Stimulated activated CD8-positive, alpha-beta memory T cell treated with anti-CD3 and anti-CD28 coated beads, Interleukin-15, amount 100 ng/mL, for 48 hours (primary cell): ENCODE data around the gene DHX32.

Experiments used
- DNase-seq, 2 donors: peaks; one replicate each; pipeline ENCODE4 v3.0.0-alpha.2; 2020; ENCODE audit warnings: low read depth in 2 of 2

DHX32 gene

DNA sequence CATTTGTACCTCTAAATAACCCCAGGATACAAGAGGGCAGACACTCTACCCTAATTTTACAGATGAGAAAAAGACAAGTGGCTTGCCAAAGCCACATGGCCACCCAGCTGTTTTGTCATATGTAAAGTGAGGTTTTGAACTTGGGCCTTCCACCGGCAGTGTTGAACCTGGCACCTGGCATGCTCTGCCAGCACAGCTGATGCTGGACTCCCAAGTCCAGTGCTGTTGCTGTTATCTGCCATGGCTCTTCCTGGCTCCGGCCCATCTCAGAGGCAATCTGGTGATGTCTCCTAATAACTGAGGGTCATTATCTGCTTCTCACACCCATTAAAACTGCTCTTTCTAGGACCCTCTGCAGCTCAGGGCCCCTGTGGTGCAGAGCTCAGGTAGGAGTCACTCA is 32.7 kb downstream of the DHX32 start:
- no peak for DNase-seq

DNA sequence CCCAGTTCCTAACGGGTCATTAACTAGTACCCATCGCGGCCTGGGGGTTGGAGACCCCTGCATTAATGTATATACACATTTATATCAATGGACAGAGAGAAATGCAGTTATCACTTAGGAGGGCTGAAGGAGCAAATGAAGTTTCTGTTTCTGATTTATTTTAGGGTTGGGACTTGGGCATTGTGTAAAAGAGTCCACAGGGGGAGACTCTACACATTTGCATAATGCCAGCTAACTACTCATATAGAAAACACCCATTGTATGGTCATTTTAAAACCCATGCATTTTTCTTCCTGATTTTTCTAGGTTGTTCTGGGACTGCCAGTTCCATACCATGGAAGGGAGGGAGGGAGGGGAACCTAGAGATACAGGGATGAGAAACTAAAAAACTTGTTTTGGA is 34.2 kb downstream of the DHX32 start:
- DNase-seq = no peak

DNA sequence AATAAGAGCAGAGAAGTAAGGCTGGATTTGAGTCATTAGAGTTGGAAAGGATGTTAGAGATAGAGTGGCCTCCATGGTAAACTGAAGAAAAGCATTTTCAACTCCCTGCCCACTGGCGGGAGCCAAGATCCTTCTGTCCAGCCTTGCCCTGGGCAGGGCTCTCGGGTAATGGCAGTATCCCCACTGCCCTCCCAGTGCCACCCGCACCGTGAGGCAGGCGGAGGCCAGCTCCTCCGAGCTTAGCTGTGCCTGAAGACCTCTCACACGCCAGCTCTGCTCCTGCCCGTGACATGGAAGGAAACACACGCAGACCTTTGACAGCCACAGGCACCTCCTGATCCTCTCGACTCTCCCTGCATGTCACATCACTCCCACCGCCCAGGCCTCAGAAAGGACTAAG is 35.5 kb downstream of the DHX32 start:
- no peak for DNase-seq

DNA sequence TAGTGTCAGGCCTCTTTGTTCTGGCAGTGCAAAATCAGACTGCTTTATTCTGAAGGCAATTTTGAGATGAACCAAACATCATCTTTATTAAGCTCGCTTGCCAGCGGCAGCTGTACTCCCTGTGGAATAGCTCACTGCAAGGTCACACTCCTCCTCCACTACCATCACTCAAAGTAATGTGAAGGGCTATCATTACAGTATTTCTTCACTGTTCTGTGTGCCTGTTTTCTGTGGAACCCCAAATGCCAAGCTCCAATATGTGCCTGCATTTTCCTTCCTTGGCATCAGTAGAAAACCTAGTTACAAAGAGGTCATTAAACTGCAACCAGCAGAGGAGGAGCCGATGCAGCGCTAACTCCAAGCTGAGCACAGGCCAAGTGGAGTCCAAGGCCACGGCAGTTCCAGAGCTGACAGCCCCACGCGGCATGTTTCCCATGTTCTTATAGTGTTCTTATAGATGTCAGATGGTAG is 36.3 kb downstream of the DHX32 start:
- DNase-seq = no peak

DNA sequence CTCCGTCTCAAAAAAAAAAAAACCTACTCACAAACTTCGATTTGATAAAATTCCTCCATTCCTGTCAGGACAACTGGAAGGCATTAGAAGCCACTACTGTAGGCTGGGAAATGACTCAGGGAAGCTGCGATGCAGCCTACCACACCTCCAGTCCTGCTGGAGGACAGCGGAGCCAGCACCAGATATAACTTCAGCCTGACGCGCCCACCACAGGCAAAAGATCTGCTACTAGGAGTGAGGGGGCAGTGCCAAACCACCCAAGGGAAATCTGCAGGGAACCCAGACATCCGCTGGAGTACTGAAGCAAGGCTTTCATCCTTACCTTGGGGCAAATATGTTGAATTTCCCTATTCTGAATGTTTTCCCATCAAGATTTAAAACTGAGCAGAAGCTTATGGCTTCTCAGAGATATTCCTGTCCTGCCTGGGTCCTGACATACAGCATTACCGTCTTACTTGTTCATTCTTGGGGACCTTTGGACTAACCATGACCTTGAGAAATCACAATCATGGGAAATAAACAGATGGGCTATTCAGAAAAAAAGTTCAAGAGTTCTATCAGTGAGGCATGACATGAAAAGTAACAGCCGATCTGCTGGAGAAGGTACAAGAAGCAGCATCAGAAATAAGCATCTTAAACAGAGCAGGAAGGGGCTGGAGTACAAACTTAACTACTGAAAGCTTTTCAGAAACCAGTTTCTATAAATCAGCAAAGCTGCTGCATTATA is 37.3 kb downstream of the DHX32 start:
- DNase-seq = no peak

DNA sequence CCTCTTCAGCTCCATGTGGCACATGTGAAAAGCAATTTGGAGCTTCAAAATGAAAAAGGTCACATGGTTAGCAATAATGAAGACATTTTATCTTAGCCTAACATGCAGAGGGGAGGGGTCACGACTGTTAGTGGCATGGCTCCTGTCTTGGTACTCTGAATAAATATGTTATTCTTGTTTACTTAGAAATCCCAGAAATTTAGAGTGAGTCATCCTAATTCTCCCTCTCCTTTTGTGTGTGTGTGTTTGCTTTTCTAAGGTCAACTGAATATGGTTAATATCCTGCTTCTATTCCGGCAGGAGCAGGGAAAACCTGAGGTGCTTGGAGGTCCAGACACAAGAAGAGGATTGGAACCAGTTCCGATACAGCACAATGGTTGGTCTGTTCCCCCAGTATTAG is 40.1 kb downstream of the DHX32 start:
- no peak for DNase-seq

DNA sequence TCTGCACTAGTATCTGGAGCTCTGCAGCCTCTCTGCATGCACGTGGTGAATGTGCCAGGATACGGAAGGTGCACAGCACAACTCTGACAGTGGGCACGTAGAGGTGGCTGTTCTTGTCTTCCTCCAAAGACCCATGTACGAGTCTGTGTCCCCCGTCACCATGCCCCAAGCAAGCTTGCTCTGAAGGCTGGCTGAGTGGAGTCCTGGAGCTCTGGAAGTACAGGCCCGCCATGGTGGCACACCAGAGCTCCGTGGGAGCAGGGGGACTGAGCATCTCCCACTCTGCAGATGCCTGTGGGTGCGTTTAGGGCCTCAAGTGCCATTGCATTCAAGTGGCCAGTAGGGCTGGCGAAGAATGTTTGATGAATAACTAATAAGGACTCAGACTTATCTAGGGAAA is 40.7 kb downstream of the DHX32 start:
- DNase-seq = no peak

DNA sequence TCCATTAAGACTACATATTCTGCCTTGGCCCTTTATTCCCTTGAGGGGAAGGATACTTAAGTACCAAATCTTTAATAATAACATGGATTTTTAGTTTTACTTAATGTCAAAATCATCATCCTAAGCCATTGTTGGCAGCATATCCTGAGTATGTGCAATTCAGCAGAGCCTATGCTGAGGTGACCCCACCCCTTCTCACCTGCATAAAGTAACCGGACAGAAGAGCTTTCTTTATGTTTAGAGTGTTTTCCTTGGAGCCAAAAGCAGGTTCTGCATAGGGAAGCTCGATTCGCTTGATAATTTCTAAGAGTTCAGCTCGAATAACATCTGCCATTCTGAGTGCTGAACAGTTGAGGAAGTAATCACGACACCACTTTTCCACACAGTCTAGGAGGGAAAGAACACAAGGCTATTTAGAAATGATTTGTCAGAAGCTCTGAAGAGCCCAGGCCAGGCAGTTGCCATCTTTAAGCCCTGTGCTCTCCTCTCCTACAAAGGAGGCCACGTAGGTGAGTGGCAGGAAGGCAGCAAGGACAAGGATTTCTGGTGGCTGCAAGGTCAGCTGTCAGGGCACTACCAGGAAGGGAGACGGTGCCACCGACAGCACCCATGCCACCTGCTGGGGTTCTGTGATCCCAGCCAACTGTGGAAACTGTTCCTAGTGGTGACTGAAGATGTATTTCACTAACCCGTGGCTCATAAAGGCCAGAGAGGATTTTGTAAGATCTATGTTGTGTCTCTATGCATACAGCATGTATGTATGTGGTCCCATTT is 42.1 kb downstream of the DHX32 start:
- DNase-seq = no peak

DNA sequence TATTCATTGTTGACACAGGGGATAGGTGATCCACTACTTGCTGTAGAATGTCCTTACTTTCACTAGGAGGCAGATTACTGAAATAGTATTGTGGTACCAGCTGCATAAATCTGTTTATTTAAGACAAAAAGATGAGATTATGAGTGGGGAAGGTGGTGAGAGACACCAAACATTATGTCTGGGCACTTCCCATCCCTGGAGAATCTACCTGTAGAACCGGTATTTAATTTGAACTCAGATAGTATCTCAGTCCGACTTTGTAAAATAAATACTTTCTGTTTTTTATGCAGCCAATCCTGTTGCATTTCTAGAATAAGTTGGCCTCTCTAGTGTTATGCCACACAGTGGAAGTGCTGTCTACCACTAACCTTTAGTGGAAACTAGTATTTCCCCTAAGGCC is 44.3 kb downstream of the DHX32 start:
- no peak for DNase-seq

DNA sequence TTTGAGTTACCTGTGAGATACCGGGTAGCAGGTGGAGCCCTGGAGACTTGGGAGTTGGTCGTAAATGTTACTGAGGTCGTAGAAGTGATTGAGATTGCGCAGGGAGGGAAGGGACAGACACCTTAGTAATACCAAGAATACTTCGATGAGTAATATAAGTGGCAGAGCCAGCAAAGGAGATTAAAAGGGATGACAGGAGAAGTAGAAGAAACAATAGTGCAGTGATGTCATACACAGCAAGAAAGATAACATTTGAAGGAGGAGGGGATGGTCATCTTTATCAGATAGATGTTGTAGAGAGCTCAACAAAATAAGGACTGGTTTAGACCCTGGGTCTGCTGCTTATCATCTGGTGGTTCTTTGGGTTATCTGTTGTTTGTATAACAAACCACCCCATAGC is 52.8 kb downstream of the DHX32 start:
- DNase-seq = no peak

DNA sequence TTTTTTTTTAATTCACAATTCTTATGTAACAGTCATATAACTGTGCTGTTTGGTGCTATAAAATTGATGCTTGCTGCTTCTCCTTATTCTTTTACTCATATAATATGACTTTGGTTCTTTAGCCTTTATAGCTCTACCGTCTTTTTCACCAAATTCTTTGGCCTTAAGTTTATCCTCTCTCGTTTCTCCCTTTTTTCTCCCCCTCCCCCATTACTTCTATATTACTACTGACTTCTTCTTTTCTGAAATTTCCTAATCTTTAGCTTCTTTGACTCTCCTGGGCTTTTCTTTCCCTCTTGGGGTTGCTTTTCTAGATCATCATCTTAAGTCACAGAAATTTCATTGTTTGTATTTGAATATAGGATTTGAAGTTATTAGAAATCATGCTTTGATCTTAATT is 54.0 kb downstream of the DHX32 start:
- DNase-seq = no peak

DNA sequence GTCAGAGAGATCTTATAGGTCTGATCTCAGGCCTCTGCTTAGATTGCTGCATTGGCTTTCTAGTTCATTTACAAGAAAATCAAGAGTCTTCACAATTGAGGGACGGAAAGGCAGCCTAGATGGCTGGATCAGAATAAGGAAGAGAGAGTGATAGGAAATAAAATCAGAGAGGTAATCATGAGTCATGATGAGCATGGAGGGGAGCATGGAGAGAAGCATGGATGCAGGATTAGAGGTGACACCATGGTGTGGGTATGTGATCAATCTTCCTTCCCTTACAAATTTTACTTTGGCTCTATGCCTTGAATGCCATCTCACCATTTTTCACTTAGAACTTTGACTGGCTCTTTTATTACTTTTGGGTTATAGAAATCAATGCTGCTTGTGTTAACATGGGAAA is 56.4 kb downstream of the DHX32 start:
- DNase-seq = no peak

DNA sequence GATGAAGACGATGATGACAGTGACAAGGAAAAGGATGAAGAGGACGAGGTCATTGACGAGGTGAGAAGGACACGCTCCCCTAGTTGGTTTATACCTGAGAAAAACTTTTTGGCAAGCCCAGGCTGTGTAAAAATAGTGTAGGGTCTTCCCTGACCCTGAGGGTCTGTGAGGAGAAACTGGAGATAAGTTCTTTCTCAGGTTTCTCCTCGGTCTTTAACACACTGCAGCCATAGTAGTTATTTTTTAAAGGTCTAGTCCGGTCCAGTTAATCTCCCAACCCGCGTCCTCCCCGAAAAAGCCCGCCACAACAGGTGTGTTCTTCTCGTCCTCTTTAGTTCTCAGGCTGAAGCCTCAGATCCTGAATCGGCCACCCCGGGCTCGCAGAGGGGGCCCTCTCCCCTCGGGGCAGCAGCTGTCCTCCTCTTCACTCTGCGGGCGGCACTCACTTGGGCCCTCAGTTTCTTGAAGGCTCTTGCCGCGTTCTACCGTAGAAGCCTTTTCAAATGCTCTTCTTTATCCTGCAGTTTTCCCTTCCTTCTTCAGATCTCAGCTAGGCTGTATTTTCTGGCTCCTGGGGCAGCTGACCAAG is 57.3 kb downstream of the DHX32 start:
- no peak for DNase-seq

DNA sequence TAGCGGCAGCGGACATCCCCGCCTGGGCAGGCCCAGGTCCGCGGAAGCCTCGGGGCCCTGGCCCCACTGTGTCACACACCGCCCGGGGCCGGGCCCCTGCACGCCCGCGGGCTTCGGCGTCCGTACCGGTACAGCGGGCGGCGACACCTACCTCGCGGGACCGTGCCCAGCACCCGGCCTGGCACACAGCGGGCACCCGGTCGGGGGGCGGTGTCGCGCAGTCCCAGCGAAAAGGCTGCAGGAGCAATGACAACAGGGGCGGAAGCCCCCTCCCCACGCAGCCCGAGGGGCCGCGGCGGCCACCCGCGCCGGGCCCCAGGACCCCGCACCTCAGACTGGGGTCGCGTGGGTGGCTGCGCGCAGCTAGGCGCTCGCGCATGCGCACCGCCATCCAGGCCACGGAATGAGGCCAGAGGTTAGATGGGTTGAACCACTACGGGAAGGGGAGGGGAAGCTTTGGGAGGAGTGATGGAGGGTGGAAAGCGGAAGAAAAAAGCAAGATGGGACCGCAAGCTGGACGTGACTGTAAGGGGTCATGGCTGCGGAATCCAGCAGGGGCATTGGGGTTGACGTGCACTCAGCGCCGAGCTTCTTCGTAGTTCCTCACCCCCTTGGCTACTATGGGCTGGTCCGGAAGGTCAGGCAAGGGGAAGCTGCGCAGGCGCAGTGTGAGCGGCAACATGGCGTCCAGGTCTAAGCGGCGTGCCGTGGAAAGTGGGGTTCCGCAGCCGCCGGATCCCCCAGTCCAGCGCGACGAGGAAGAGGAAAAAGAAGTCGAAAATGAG is 58.0 kb downstream of the DHX32 start, which contains the start of the genes BCCIP and UROS:
Gene BCCIP (plus strand): TSS at position 669 of the 785 bp plus-strand sequence. CDS start 12 bp downstream, at position 681.
Gene UROS (minus strand): TSS at position 381 of the 785 bp plus-strand sequence. CDS start 6,759 bp downstream, outside the sequence.
- peak; percentile 80 for DNase-seq

DNA sequence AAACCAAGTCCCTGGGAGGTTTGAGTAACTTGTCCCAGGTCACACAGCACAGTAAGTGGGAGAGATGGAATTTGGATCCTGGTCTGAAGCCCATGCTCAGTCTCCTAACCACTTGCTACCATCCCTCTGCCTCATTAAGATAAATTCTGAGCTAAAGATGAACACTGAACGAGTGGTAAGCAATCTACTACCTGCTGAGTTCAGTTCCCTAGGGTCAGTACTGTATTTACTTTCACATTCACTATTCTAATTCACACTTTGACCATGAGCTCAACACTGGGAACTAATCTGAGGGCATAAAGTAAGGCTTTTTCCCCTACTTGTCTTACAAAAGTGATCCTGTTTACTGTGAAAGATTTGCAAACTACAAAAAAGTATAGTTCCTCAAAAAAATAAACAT is 60.4 kb downstream of the DHX32 start:
- DNase-seq = no peak

DNA sequence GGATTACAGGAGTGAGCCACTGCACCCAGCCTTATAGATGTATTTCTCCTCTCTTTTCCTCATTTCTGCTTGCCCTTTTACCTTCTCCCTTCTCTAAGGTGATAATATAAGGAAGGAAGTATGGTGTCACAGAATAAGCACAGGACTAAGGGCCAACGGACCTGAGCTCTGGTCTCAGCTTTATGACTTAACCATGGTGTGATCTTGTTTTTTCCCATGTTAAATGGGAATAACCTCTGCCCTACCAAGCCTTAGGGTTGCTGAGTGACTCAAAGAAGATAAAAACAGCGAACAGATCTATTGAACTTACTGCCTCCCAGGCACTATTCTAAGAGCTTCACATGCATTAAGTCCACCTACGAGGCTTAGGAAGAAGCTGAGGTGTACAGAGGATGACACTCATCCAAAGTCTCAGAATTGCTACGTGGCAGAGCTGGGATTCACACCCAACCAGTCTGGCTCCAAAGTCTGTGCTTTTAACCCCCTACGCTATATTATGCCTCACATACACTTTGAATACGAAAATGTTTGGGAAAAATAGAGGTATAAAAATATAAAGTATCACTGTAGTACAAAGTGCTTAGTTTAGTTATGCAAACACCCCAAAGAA is 63.6 kb downstream of the DHX32 start:
- DNase-seq = no peak

DNA sequence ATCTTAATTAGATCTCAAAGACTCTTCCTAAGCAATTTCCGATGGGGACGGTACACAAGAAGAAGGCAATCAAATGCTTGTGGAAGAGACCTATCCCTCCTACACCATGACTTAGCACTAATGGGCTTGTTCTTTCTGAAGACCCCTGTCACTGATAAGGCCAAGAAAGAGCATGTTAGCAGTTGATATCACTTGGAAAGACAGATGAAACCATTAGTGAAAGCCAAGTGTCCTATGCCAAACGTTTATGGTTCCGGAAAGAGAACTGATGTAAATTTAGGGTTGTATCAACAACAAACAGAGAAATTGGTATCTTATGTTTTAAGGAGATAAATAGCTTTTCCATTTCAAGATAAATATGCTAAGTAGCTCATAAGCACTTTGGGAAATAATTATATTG is 64.5 kb downstream of the DHX32 start:
- no peak for DNase-seq

DNA sequence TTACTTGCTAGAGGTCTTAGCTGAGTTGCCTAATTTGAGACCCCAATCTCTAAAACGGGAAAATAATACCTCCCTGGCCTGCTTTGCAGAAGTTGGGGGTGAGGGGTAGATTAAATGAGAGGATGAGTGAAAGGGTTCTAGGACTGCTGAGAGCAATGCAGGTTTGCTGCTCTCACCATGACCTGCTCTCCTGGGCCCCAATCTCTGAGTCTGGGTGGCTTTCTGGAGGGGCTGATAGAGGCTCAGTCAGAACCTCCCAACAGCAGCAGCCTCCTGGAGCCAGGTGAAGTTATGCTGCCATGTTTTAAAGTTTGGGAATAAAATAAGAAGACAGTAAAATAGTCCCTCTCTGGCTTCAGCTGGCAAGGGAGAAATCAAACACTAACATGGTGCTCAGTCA is 65.3 kb downstream of the DHX32 start:
- no peak for DNase-seq

DNA sequence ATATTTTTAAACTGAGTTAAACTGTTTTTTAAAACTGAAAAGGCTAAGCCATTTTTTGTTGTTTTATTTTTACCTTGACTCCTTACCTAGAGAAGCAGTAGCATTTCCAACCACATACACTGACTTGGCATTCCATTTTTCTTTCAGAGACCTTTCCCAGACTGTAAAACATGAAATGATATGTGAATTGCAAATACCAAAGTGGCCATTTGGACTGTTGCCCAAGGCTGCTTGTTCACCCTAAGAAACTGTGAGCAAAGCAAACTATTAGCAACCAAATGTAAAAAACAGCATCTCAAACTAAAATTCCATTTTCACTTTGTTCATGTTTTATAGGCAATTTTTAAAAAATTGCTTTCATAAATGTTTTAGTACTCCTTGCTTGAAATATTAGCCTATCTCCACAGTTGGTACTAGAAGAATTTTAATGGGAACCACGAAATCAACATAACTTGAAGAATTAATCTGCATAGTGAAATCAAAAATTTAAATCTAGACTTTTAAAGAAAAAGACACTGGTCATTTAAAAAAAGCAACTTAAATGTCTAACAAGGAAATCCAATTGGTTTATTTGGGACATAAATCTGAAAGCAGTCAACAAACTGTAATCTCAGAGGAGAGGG is 68.9 kb downstream of the DHX32 start:
- DNase-seq = no peak

DNA sequence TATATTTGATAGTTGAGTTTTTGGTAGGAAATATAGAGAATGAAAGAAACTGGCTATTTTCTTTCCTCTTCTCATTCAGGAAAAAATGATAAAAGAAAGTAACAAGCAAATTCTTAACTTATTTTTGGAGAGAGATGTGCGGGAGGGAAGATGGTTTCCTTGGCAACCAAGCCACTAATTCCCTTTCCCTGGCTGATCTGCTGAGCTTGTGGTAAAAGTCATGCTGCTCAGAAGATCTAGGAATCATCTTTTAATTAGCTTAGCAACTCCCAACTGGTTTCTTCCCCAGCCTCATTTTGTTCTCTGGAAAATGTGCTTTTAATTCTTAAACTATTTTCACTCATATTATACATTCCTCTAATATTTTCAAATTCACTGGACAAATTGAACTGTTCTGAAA is 69.8 kb downstream of the DHX32 start:
- no peak for DNase-seq

DNA sequence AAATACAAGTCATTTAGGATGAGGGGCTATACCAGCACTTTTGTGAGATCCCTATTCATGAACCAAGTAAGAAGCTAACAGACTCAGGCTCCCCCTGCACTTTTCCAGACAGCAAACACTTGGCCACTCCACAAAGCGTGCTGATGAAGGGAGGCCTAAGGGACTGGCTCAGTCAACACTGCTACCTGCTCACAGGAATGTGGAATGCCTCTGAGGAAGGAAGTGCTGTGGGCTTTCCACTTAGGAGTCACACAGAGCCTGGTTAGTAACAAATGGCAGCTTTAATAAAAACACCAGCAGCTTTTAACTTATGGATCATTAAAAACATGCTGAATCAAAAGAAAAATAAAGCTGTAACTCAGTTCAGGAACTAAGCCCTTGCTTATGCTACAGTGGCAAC is 73.0 kb downstream of the DHX32 start:
- DNase-seq = no peak
